ENCODE measurements around the gene BNC1.

- no peak for TF ChIP-seq CTCF (IDR thresholded peaks at IDR 0.05)
- no peak for TF ChIP-seq POLR2A (IDR thresholded peaks at IDR 0.05)
These were observed 33.7 kb downstream of the BNC1 start for GRCh38 chr15:83250781-83251180.

Data from heart left ventricle (tissue), 13 donors.